Measurements from ENCODE around the gene CCR5AS. TPM values are rescaled to one million over a fixed set of nuclear protein-coding genes. Genes with fewer than 3 reads are reported as not detected.
"Not testable (repeated sequence)": the region's sequence is repeated elsewhere in the genome, so short reads cannot be mapped to it uniquely, and the experiment has no call there.

The CCR5AS gene

GRCh38 chr3:46348823-46349482 is 57.9 kb downstream of the CCR5AS start:
- no peak overlapping the region for H3K27ac ChIP-seq (ENCODE audit: low read depth, low read length)
- 88 to 91% (median 89%) methylated on average over 3 of the region's 3 CpGs for WGBS, 3 donors

DNA sequence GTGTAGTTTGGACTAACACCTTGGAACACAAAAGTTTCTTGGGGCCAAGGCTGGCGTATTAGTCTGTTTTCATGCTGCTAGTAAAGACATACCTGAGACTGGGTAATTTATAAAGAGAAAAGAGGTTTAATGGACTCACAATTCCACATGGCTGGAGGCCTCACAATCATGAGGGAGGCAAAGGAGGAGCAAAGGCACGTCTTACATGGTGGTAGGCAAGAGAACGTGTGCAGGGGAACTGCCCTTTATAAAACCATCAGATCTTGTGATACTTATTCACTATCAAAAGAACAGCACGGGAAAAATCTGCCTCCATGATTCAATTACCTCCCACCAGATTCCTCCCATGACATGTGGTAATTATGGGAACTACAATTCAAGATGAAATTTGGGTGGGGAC is 62.4 kb downstream of the CCR5AS start:
- 66 to 87% (median 86%) methylated on average over 4 of the region's 4 CpGs for WGBS, 3 donors
- no peak overlapping the region for H3K27ac ChIP-seq (ENCODE audit: low read depth, low read length)

- 88 to 100% (median 96%) methylated on average over 1 of the region's 1 CpG for WGBS, 3 donors
- no peak overlapping the region for H3K27ac ChIP-seq (ENCODE audit: low read depth, low read length)
Observed at GRCh38 chr3:46338840-46339239, 68.0 kb downstream of the CCR5AS start.

- H3K27ac ChIP-seq (ENCODE audit: low read depth, low read length): no peak overlapping the region
Observed at GRCh38 chr3:46337911-46338310, 69.0 kb downstream of the CCR5AS start.

GRCh38 chr3:46335541-46335940 is 71.3 kb downstream of the CCR5AS start:
- no peak overlapping the region for H3K27ac ChIP-seq (ENCODE audit: low read depth, low read length)
- WGBS, 3 donors: 42 to 74% (median 64%) methylated on average over 3 of the region's 3 CpGs

GRCh38 chr3:46334741-46335478 is 72.0 kb downstream of the CCR5AS start:
- no peak overlapping the region for H3K27ac ChIP-seq (ENCODE audit: low read depth, low read length)
- 57 to 63% (median 58%) methylated on average over 4 of the region's 4 CpGs for WGBS, 3 donors

DNA sequence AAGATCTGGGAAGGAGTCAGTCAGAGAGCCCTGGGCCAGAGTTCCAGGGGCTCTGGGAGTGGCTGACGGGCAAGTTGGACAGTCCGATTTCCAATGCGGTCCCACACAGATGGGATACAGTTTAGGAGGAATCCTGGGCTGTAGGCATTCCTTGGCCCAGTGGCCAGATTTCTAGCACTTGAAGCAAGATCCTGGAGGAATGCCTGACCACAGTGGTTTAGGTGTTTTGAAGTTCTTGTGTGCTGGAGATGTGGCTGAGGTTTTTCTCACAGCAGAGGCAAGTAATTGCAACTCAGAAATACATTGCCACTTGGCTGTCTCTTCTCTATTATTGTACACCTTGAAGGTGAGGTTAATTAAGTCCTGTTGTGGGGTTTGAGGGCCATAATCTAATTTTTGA is 76.2 kb downstream of the CCR5AS start:
- not testable (repeated sequence) for H3K27ac ChIP-seq (ENCODE audit: low read depth, low read length)
- 90 to 96% (median 93%) methylated on average over 3 of the region's 3 CpGs for WGBS, 3 donors

- H3K27ac ChIP-seq (ENCODE audit: low read depth, low read length): no peak overlapping the region
- 72 to 76% (median 73%) methylated on average over 1 of the region's 1 CpG for WGBS, 3 donors
Observed at GRCh38 chr3:46325645-46326300, 81.1 kb downstream of the CCR5AS start.

GRCh38 chr3:46324036-46324435 is 82.8 kb downstream of the CCR5AS start:
- 56 to 76% (median 75%) methylated on average over 2 of the region's 2 CpGs for WGBS, 3 donors
- no peak overlapping the region for H3K27ac ChIP-seq (ENCODE audit: low read depth, low read length)

GRCh38 chr3:46321461-46322104 is 85.3 kb downstream of the CCR5AS start:
- H3K27ac ChIP-seq (ENCODE audit: low read depth, low read length): no peak overlapping the region
- 65 to 75% (median 70%) methylated on average over 1 of the region's 1 CpG for WGBS, 3 donors

DNA sequence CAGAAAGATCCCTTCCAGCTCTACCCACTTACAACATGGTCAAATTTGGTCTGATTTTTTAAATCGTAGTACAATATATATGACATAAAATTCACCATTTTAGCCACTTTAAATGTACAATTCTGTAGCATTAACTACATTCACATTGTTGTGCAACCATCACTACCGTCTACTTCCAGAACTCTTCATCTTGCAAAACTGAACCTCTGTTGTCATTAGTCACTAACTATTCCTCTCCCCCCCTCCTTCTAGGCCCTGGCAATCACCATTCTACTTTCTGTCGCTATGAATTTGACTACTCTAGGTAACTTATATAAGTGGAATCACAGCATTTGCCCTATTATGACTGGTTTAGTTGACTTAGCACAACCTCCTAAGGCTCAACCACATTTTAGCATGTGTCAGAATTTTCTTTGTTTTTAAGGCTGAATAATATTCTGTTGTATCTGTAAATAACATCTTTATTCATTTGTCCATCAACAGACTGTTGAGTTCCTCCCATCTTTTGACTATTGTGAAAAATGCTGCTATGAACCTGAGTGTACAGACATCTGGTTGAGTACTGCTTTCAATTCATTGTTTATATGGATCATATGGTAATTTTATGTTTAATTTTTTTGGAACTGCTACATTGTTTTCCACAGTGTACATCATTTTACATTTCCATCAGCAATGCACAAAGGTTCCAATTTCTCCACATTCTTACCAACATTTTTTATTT is 88.5 kb downstream of the CCR5AS start:
- no peak overlapping the region for H3K27ac ChIP-seq (ENCODE audit: low read depth, low read length)
- 62 to 79% (median 73%) methylated on average over 3 of the region's 3 CpGs for WGBS, 3 donors

DNA sequence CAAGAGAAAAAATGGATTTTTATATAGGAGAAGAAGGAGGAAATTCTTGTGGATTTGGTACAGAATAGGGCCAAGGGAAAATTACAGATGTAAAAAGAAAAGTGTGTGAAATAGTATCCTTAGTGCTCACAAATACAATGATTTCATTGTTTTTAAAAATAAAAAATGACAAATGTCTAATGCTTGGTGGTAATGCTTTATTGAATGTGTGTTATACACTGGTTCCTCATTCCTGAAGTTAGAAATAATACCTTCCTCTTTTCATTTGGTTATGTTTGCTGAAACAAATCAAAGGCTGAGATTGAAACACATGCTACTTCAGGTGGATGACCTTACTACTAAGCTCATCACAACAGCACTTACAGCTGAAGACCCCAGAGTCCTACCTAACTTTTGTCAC is 90.7 kb downstream of the CCR5AS start:
- H3K27ac ChIP-seq (ENCODE audit: low read depth, low read length): no peak overlapping the region

GRCh38 chr3:46314517-46314916 is 92.3 kb downstream of the CCR5AS start:
- no peak overlapping the region for H3K27ac ChIP-seq (ENCODE audit: low read depth, low read length)

Other genes with a start within 250 kb of the CCR5AS start
- gene CCR1, start 198.8 kb downstream of the CCR5AS start, polyA plus RNA-seq: 10 to 100 TPM in 1 of 3 donors, 1 to 10 TPM in 2; 1.3 to 15.5 (median 5.5) TPM
- gene CCR3, start 164.6 kb downstream of the CCR5AS start, polyA plus RNA-seq: under 1 TPM in 1 of 3 donors, not detected in 2; 0.04 TPM
- 1 to 10 TPM in 1 of 3 donors, under 1 TPM in 2; 0.11 to 2.2 (median 0.32) TPM for gene CCR2, start 53.0 kb downstream of the CCR5AS start, polyA plus RNA-seq
- gene CCR5, start 36.1 kb downstream of the CCR5AS start, polyA plus RNA-seq: 1 to 10 TPM in 1 of 3 donors, under 1 TPM in 2; 0.22 to 1.1 (median 0.90) TPM
- gene CCRL2, start 193 bp upstream of the CCR5AS start, polyA plus RNA-seq: 1 to 10 TPM in 2 of 3 donors, under 1 TPM in 1; 0.67 to 5.5 (median 2.0) TPM
- gene LTF, start 57.8 kb upstream of the CCR5AS start, polyA plus RNA-seq: 10 to 100 TPM in 1 of 3 donors, 1 to 10 TPM in 2; 5.6 to 13.4 (median 9.1) TPM
- not detected for gene RTP3, start 90.9 kb upstream of the CCR5AS start, polyA plus RNA-seq
- gene LRRC2, start 159.2 kb upstream of the CCR5AS start, polyA plus RNA-seq: 1 to 10 TPM in 2 of 3 donors, under 1 TPM in 1; 0.58 to 6.9 (median 1.2) TPM
- gene FAM240A, start 205.5 kb upstream of the CCR5AS start, polyA plus RNA-seq: not detected